GM19397 (cell line): ENCODE measurements around the gene SHISA5.

Experiments used
- ATAC-seq: cut with Tn5 transposase; IDR thresholded peaks from one replicate; pipeline ENCODE4 v1.9.1; 2021; ENCODE audit warnings: mild to moderate bottlenecking, moderate library complexity; ENCODE audit not compliant: unreplicated experiment

Gene SHISA5

DNA sequence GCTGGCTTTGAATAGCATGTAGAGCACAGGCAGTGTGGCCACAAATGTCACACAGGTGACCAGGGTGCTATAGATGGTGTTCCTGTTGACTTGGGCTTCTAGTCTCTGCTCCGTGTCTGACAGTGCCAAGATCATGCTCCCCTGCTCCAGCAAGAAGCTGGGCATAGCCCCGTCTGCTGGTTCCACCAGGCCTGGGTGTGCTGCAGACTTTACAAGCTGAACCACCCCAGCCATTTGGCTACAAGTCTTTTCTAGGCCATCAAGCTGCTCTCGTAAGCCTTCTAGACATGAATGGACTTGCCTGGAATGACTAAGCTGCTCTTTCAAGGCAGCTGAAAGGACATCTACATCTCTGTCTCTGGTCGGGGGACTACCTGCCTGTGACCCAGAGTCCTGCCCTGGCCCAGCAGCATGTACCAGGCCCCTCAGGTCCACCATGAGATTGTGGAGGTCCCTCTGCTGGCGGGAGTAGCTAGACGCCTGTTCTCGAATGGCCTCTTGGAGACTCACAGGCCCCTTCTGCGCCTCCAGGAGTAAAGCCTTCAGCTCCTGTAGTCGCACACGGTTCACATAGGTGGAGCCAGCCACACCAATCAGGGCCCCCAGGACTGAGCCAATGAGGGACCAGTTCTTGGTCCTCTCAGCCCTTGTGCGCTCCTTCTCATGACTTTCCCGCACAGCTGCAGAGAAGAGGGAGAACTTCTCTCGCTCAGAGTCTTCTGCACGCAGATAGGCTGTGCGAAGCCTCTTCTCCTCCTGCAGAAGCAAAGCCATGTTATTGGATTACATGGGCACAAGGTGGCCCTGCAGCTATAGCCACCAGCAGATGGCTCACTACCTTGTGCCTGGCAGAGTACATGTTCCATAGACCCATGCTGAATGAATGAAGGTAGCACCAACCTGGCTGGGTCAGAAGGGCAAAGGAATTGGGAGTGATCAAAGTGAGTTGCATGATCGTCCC is 71.3 kb downstream of the SHISA5 start:
- no peak for ATAC-seq

DNA sequence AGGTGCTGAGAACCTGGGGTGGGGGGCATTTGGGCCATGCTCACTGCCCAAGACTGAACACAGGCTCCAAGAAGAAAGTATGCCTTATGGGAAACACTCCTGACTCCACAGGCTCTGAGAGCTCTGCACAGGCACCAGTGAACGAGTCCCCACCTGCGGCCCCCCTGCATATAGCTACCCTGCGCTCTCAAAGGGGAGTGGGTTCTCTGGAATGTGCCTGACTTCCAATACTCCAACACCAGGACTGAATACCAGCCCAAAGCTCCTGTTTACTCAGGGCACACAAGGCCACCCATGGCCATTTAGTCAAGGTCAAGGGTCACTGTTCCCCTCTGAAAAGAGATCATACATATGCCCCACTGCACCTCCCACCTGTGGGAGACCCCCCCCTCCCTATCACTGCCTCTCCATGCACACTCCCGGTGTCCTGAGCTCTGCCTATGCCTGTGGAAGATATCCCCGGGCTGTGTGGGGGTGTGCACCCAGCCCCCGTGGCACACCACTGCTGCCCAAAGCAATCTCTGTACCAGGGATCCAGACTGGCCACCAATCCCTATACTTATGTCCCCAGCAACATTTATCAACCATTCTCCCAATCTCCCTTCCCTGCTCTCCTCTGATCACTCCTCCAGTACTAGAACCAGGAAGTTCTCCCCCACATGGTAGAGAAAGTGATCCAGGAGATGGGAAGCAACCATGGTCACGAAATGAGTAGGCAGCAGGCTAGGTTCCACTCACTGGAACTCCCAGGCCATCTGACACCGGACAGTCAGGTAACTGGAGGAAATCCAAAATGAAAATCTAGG is 72.5 kb downstream of the SHISA5 start:
- ATAC-seq = no peak

GRCh38 chr3:48430708-48431101 is 73.3 kb downstream of the SHISA5 start:
- no peak for ATAC-seq

GRCh38 chr3:48429960-48430707 is 73.8 kb downstream of the SHISA5 start, which contains the start of gene PLXNB1:
Gene PLXNB1, minus strand, starts transcription at chr3:48430086. Its CDS starts 5,475 bp downstream, at chr3:48424611.
- peak; percentile 7 for ATAC-seq

GRCh38 chr3:48429317-48429959 is 74.5 kb downstream of the SHISA5 start:
- peak; percentile 45 for ATAC-seq

DNA sequence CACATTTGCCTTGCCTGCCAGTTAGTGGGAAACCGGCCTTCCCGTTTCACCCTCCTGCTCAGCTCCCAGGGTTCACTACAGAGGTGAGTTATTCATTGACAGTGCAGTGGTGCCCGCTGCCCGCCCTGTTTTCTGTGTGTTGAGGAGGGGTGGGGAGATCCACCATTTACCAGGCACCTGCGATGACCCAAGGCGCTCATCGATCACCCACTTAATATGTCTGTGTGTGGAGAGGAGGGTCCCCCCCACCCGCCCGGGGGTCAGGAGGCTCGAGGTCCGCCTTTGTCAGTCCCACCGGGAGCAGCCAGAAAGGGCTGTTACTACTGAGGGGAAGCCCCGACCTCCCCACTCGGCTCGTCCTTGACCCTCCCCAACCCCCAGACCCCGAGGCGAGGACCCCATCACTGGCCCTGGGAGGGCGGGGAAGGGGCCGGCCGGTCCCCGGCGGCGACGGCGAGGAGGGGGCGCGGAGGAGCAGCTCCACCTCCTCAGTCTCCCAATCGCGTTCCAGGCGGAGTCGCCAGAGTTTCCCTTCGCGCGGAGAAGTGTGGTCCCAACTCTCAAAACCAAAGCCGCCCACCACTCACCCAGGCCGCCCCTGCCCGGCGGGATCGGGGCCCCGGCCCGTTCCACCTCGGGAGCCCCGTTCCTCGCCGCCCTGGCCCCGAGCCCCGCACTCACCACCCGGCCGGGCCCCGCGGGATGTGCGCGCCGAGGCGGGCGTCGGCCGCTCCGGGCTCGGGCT is 75.2 kb downstream of the SHISA5 start:
- peak; percentile 34 for ATAC-seq

GRCh38 chr3:48428088-48428571 is 75.8 kb downstream of the SHISA5 start:
- no peak for ATAC-seq

GRCh38 chr3:48427630-48427962 is 76.4 kb downstream of the SHISA5 start:
- no peak for ATAC-seq

- no peak for ATAC-seq
Measured at GRCh38 chr3:48426944-48427629, 76.9 kb downstream of the SHISA5 start.

- no peak for ATAC-seq
Measured at GRCh38 chr3:48426401-48426909, 77.5 kb downstream of the SHISA5 start.

DNA sequence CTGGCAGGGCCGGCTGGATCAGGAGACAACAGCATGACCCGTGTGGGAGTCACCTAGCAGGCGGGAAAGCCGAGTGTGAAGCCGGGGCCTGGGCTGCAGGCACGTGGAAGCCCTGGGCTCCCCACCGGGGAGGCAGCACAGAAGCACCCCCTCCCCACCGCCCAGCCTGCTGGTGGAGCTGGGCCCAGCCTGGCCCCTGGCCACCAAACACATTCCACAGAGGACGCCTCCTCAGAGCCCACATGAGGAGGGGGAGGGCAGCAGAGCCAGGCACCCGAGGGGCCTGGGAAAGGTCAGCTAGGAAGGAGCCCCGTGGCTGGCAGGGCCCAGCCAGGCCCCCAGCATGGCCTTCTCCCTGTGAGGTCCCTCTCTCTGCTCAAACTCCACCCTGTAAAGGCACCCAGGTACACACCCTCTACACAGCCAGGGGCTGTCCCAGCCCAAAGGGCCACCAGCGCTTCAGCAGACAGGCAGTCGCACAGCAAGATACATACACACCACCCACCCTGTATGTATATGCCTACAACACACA is 78.6 kb downstream of the SHISA5 start:
- ATAC-seq = no peak

GRCh38 chr3:48423883-48424695 is 79.9 kb downstream of the SHISA5 start:
- ATAC-seq = no peak

GRCh38 chr3:48423241-48423882 is 80.6 kb downstream of the SHISA5 start:
- no peak for ATAC-seq

DNA sequence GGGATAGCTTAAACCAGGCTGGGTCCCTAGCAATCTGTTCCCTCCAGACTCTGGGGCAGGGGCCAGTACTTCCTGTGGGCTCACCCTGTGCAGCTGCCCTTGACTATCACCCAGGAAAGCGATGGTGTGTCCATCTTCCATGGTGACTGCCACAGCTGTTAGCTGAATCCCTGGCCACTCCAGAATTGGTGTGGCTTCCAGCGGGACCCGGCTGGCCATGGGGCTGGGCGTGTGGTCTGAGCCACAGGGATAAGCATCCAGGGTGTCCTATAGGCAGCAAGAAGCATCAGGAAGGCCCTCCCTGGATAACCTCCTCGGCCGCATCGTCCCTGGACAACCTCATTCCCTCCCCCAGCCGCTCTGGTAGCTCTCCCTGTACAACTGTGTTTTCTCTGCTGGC is 81.3 kb downstream of the SHISA5 start:
- ATAC-seq = no peak

DNA sequence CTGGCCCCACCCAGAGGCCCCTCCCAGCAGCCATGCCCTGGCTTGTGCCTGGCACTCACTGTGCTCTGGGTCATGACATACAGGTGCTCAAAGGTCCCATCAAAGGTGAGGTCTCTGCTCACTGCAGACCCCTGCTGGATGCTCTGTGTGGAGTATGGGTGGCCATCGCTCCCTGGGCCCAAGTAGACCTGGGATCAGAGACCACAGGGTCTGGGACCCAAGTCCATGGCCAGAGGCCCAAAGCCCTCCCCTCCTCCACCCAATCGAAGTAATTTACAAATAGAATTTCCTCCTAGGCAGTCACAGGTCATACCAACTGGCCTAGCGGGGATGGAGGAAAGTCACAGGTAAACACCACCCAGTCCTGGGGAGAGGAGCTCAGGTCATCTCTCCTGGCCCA is 81.7 kb downstream of the SHISA5 start:
- no peak for ATAC-seq

- no peak for ATAC-seq
Measured at GRCh38 chr3:48420561-48420960, 83.4 kb downstream of the SHISA5 start.

DNA sequence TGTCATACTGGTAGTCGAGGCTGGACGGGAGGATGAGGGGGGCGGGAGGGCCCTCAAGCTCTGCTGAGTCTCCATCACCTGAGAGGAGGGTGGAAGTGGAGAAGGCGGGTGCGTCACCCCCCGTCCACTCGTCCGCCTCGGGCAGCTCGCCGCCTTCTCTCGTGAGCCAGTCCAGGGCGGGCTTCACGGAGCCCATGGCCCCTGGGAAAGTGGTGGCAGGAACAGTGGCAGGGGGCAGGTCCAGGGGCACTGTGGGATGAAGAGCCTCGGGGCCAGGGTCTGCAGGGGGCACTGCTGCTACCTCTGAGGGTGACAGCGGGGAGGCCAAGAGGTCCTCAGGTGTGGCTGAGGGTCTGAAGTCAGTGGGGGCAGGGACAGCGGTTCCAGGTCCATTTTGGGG is 84.4 kb downstream of the SHISA5 start:
- no peak for ATAC-seq
